ENCODE measurements around the gene RNF14. TPM values are rescaled to one million over a fixed set of nuclear protein-coding genes. Genes with fewer than 3 reads are reported as not detected.
A peak's percentile ranks its signal among the peaks of the same experiment; 100 is the strongest.

Gene RNF14
- total and polyA plus RNA-seq, 2 of the 8 experiments (the other 6 are each of a cell fraction or from before 2014, with no cell fraction given) = 4.7 to 20.2 TPM

DNA sequence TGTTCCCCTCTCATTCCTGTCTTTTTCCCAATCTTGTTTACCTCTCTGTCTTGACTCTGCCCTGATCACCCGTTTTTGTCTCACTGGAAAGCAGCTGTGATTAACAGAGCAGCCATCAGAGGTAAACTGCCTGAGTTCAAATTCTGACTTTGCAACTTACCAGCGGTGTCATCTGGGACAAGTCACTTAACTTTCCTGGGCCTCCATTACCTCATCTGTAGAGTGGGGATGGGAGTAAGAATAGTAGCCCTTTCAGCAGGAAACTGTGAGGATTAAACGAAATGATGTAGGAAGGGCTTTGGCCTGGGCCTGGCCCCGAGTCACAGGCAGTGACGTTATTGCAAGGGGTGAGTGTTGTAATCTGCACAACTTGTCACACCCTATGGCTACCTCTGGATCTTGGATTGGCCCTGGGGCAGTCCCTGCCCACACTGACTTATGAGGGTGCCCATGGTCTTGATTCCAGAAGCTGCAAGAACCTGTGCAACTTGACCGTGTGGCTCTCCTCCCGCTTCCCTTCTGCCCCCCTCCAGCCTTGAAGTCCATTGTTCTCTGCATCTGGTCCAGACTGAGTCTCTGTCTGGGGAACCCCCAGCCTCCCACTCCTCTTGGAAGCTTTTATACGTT is 10.2 kb upstream of the RNF14 start:
- 0 out of 2 replicates have a peak overlapping the region, but pooled peaks have one; percentile 10 for H2BK20ac ChIP-seq (ENCODE audit: low read length)
- H4K5ac ChIP-seq (ENCODE audit: insufficient read length, low read depth, low read length) = no peak overlapping the region
- no peak overlapping the region for H4K91ac ChIP-seq (replicated peaks; ENCODE audit: insufficient read length, low read length)
- no peak overlapping the region for H3K14ac ChIP-seq (ENCODE audit: insufficient read length)
- no peak overlapping the region for H4K8ac ChIP-seq (ENCODE audit: extremely low read depth, insufficient read depth, low read length)
- no peaks in the 10 kb centered on the region for H3K79me1 ChIP-seq (ENCODE audit: low read depth, low read length)
- H4K20me1 ChIP-seq (replicated peaks in 1 of 2; ENCODE audit: control insufficient read depth in 1 of 2, insufficient read depth in 2 of 2, low read length in 2 of 2) = no peaks in the 10 kb centered on the region
- FAIRE-seq (no peak), DNase-seq (ENCODE audit: low read depth in 1 of 2, low spot score in 2 of 2) (peak in 1 of 2 experiments; percentile 29)
- H3K79me2 ChIP-seq (ENCODE audit: control insufficient read depth in 1 of 2, insufficient read depth in 2 of 2, low read length in 2 of 2) = no peaks in the 10 kb centered on the region
- no peak overlapping the region for H3K18ac ChIP-seq (ENCODE audit: extremely low read depth, low read length)
- peak overlapping the region; percentile 94; the same call in 1 of the 2 replicates for H2BK12ac ChIP-seq (ENCODE audit: low read depth, low read length)
- H3K4ac ChIP-seq (replicated peaks; ENCODE audit: insufficient read length, low read depth, low read length) = no peak overlapping the region
- H3K4me3 ChIP-seq (ENCODE audit: extremely low read depth in 1 of 4, insufficient read depth in 2 of 4, low read depth in 3 of 4, low read length in 4 of 4) = no peak overlapping the region
- CTCF ChIA-PET (ENCODE audit: partially characterized antibody) = interaction anchor here (0.7 to 13.3 kb wide), 22 partner anchors 7 to 367 kb away, joined by 3 to 324 read pairs (median 6); partner anchors contain the start of genes PCDH1 and RNF14
- H3K9me3 ChIP-seq (ENCODE audit: insufficient read depth in 2 of 2, low read depth in 1 of 2, low read length in 1 of 2) = no peaks in the 10 kb centered on the region
- H3K23ac ChIP-seq (ENCODE audit: insufficient read length) = no peak overlapping the region
- H3K36me3 ChIP-seq (ENCODE audit: control insufficient read depth in 2 of 4, insufficient read depth in 4 of 4, low read length in 3 of 4) = no peaks in the 10 kb centered on the region
- H3K27me3 ChIP-seq (replicated peaks in 1 of 4; ENCODE audit: control insufficient read depth in 3 of 4, extremely low read depth in 1 of 4, insufficient read depth in 3 of 4, low read length in 3 of 4) = no peaks in the 10 kb centered on the region; a peak in 1 of 7 replicates
- no peak overlapping the region for H2BK5ac ChIP-seq (ENCODE audit: low read depth, low read length)
- H2AFZ ChIP-seq (ENCODE audit: low read length) = no peak overlapping the region
- H3K56ac ChIP-seq (replicated peaks; ENCODE audit: insufficient read length, low read depth, low read length) = no peak overlapping the region
- no peak overlapping the region for H3K4me2 ChIP-seq (ENCODE audit: insufficient read depth in 1 of 2, low read depth in 2 of 2, low read length in 2 of 2)
- TF ChIP-seq TBP (IDR thresholded peaks at IDR 0.05; ENCODE audit: low read depth, low read length) (no peak), SUZ12 (IDR thresholded peaks at IDR 0.05; ENCODE audit: low read length) (no peak)
- TF ChIP-seq, protein P1, sequence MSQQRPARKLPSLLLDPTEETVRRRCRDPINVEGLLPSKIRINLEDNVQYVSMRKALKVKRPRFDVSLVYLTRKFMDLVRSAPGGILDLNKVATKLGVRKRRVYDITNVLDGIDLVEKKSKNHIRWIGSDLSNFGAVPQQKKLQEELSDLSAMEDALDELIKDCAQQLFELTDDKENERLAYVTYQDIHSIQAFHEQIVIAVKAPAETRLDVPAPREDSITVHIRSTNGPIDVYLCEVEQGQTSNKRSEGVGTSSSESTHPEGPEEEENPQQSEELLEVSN (IDR thresholded peaks at IDR 0.05) = no peak
- H2BK120ac ChIP-seq (replicated peaks; ENCODE audit: low read depth, low read length) = no peak overlapping the region
- peak overlapping the region; percentile 35; the same call in 1 of the 2 replicates for H2BK15ac ChIP-seq (ENCODE audit: low read length)
- H3K9ac ChIP-seq (replicated peaks in 1 of 4; ENCODE audit: extremely low read depth in 1 of 4, low read depth in 3 of 4, low read length in 3 of 4) = no peak overlapping the region
- 77% methylated on average over 8 of the region's 8 CpGs; no CpG with 5 or more reads in 1 of the 2 experiments for WGBS, 2 experiments (ENCODE audit: extremely low coverage in 1 of 2, insufficient coverage in 1 of 2, insufficient read length in 1 of 2, insufficient replicate concordance in 2 of 2, low coverage in 1 of 2, low lambda C conversion rate in 2 of 2, missing lambda C conversion rate in 1 of 2)
- peaks cover 2 to 9% (median 9%) of the 10 kb centered on the region in 4 experiments; a peak in 6 of 7 replicates for H3K4me1 ChIP-seq (replicated peaks in 1 of 4; ENCODE audit: control insufficient read depth in 3 of 4, insufficient read depth in 4 of 4, low read length in 3 of 4)
- H2AK5ac ChIP-seq (ENCODE audit: low read depth, low read length) = no peak overlapping the region
- POLR2A ChIA-PET (ENCODE audit: partially characterized antibody) = interaction anchor here (1.3 to 9.2 kb wide), 4 partner anchors 15 to 82 kb away, joined by 4 to 121 read pairs (median 4); partner anchors contain the start of gene DELE1
- no peak overlapping the region for H3K27ac ChIP-seq (ENCODE audit: low read depth, low read length)
- no peaks in the 10 kb centered on the region for H3K23me2 ChIP-seq (ENCODE audit: low read depth, low read length)

Data from H1 (cell line).